CD14-positive monocyte (primary cell): ENCODE data around the gene ATG9B. TPM values are rescaled to one million over a fixed set of nuclear protein-coding genes. Genes with fewer than 3 reads are reported as not detected.
"Not testable (repeated sequence)": the region's sequence is repeated elsewhere in the genome, so short reads cannot be mapped to it uniquely, and the experiment has no call there.

ENCODE experiments used
- DNase-seq, 3 donors: peaks; one replicate each; pipeline ENCODE4 v3.0.0-alpha.2; 2011 to 2022
- H2AFZ ChIP-seq: 2 replicates; pipeline ENCODE4 v1.6.0; 2012; ENCODE audit warnings: mild to moderate bottlenecking, low read depth, low read length, inconsistent platforms; ENCODE audit not compliant: insufficient read depth, poor library complexity, severe bottlenecking
- H3K27ac ChIP-seq, 2 donors: 1 replicate in 1 of 2; 2 replicates in 1 of 2; pipeline ENCODE4 v1.5.1; 2012 to 2013; ENCODE audit warnings: low read length in 2 of 2, control low read depth in 1 of 2, inconsistent platforms in 1 of 2, low read depth in 1 of 2, mild to moderate bottlenecking in 1 of 2
- H3K27me3 ChIP-seq, 2 donors: one replicate each; pipeline versions ENCODE4 v1.6.0 to v1.6.1; 2011 to 2013; ENCODE audit warnings: low read length in 2 of 2; ENCODE audit not compliant: control insufficient read depth in 2 of 2, insufficient read depth in 2 of 2
- H3K36me3 ChIP-seq, 2 donors: replicated peaks in 1 of 2; 1 replicate in 1 of 2; 2 replicates in 1 of 2; pipeline versions ENCODE4 v1.5.1 to v1.6.1; 2012 to 2013; ENCODE audit warnings: low read length in 2 of 2, control low read depth in 1 of 2, inconsistent platforms in 1 of 2, mild to moderate bottlenecking in 1 of 2; ENCODE audit not compliant: insufficient read depth in 2 of 2, control insufficient read depth in 1 of 2
- H3K4me1 ChIP-seq, 2 donors: 1 replicate in 1 of 2; 2 replicates in 1 of 2; pipeline versions ENCODE4 v1.5.1 to v1.6.1; 2012 to 2013; ENCODE audit warnings: low read length in 2 of 2, control low read depth in 1 of 2, inconsistent platforms in 1 of 2, mild to moderate bottlenecking in 1 of 2, moderate library complexity in 1 of 2; ENCODE audit not compliant: insufficient read depth in 2 of 2, control insufficient read depth in 1 of 2
- H3K4me2 ChIP-seq: replicated peaks from 2 replicates; pipeline ENCODE3; 2012; ENCODE audit warnings: low read length, moderate library complexity, mild to moderate bottlenecking; ENCODE audit not compliant: poor library complexity, severe bottlenecking; ENCODE audit errors: extremely low read depth
- H3K4me3 ChIP-seq, 3 experiments: fragments of 200-600 bp in 1 of 3; sonication (generic) in 1 of 3; replicated peaks in 1 of 3; 1 replicate in 2 of 3; 2 replicates in 1 of 3; pipeline ENCODE4 v1.5.1; 2011 to 2013; ENCODE audit warnings: low read length in 3 of 3, mild to moderate bottlenecking in 3 of 3, control low read depth in 2 of 3, low read depth in 2 of 3, inconsistent platforms in 1 of 3, moderate library complexity in 1 of 3
- H3K79me2 ChIP-seq: 2 replicates; pipeline ENCODE4 v1.6.0; 2012; ENCODE audit warnings: mild to moderate bottlenecking, control low read depth, inconsistent platforms, low read length, moderate library complexity; ENCODE audit not compliant: insufficient read depth
- H3K9ac ChIP-seq: 2 replicates; pipeline ENCODE4 v1.6.0; 2017; ENCODE audit warnings: low read length, mild to moderate bottlenecking; ENCODE audit not compliant: insufficient read depth, poor library complexity, severe bottlenecking
- H3K9me3 ChIP-seq, 2 donors: replicated peaks in 1 of 2; 1 replicate in 1 of 2; 2 replicates in 1 of 2; pipeline versions ENCODE4 v1.5.1 to v1.6.1; 2012 to 2013; ENCODE audit warnings: low read length in 2 of 2, control low read depth in 1 of 2; ENCODE audit not compliant: control insufficient read depth in 1 of 2, insufficient read depth in 1 of 2
- H4K20me1 ChIP-seq: 2 replicates; pipeline ENCODE4 v1.6.0; 2012; ENCODE audit warnings: mild to moderate bottlenecking, low read length, control low read depth, moderate library complexity; ENCODE audit not compliant: insufficient read depth
- H3K27ac Mint-ChIP-seq, 7 donors: one replicate each; pipeline ENCODE4 v1.8.0; 2020; ENCODE audit warnings: mild to moderate bottlenecking in 7 of 7, mixed read lengths in 7 of 7, moderate library complexity in 6 of 7, inconsistent platforms in 2 of 7
- H3K27me3 Mint-ChIP-seq, 3 donors: one replicate each; pipeline ENCODE4 v1.8.0; 2021 to 2022; ENCODE audit warnings: low read depth in 3 of 3, mild to moderate bottlenecking in 3 of 3, mixed read lengths in 3 of 3, moderate library complexity in 3 of 3, inconsistent platforms in 1 of 3
- H3K36me3 Mint-ChIP-seq, 2 donors: one replicate each; pipeline ENCODE4 v1.8.0; 2020; ENCODE audit warnings: mixed read lengths in 2 of 2, inconsistent platforms in 1 of 2, mild to moderate bottlenecking in 1 of 2
- H3K4me1 Mint-ChIP-seq: one replicate; pipeline ENCODE4 v1.8.0; 2020; ENCODE audit warnings: mild to moderate bottlenecking, mixed read lengths
- H3K4me3 Mint-ChIP-seq, 2 donors: one replicate each; pipeline ENCODE4 v1.8.0; 2020; ENCODE audit warnings: mild to moderate bottlenecking in 2 of 2, mixed read lengths in 2 of 2, moderate library complexity in 1 of 2
- H3K9me3 Mint-ChIP-seq, 7 donors: one replicate each; pipeline ENCODE4 v1.8.0; 2020 to 2022; ENCODE audit warnings: mixed read lengths in 7 of 7, mild to moderate bottlenecking in 6 of 7, moderate library complexity in 6 of 7, inconsistent platforms in 2 of 7
- CTCF ChIP-seq: fragments of 200-600 bp; IDR thresholded peaks from one replicate; pipeline ENCODE4 v1.8.0; 2022; ENCODE audit warnings: antibody characterized with exemption, mild to moderate bottlenecking
- WGBS: methylation state at CpG from one replicate; pipeline ENCODE4 v1.1.5; 2013; ENCODE audit warnings: missing lambda C conversion rate; ENCODE audit not compliant: insufficient coverage; 5-methylcytosine and 5-hydroxymethylcytosine counted together
- intact Hi-C, 2 donors: fragments of 100-400 bp; cut with micrococcal nuclease; formaldehyde crosslinking; loops; one replicate each; pipeline versions ENCODE4 v1.15.0 to v1.15.1; 2023
- polyA plus RNA-seq, 3 donors: library from polyadenylated mRNA; depleted of rRNA in 1 of 3; unstranded in 2 of 3; stranded (reverse) in 1 of 3; fragments of 300-500 nt in 2 of 3; fragments of >200 nt in 1 of 3; fragmentation: Illumina TruSeq in 2 of 3; gene quantifications; 1 replicate in 2 of 3; 2 replicates in 1 of 3; pipeline ENCODE4 v1.2.3, GENCODE V29; 2012 to 2021

The ATG9B gene
- polyA plus RNA-seq, 3 donors = 0.21 to 0.30 TPM; not detected in 1

GRCh38 chr7:151043959-151044358, 19.7 kb upstream of the ATG9B start:
- Mint-ChIP-seq H3K9me3 (peaks cover 0 to 5% (median 0%) of the 10 kb centered on the region in 7 donors), H3K36me3 (peaks cover 10 to 25% of the 10 kb centered on the region in 2 donors), H3K4me1 (peaks cover 12% of the 10 kb centered on the region), H3K27ac (no peak overlapping the region), H3K4me3 (no peak overlapping the region), H3K27me3 (peaks cover 1 to 8% (median 2%) of the 10 kb centered on the region in 3 donors)
- Histone ChIP-seq H3K9ac (no peak overlapping the region), H3K9me3 (no peaks in the 10 kb centered on the region), H3K79me2 (no peaks in the 10 kb centered on the region), H3K4me2 (no peak overlapping the region), H4K20me1 (no peaks in the 10 kb centered on the region), H3K4me1 (peaks cover 8 to 11% of the 10 kb centered on the region in 2 donors), H2AFZ (no peak overlapping the region), H3K27ac (no peak overlapping the region), H3K27me3 (no peaks in the 10 kb centered on the region), H3K4me3 (no peak overlapping the region), H3K36me3 (peaks cover 0 to 2% of the 10 kb centered on the region in 2 donors)
- no peak for DNase-seq
- TF ChIP-seq CTCF = no peak
- 98% methylated on average over 20 of the region's 20 CpGs for WGBS
- intact Hi-C loops = no loop called here

GRCh38 chr7:151043449-151043848, 19.2 kb upstream of the ATG9B start:
- H3K9me3 ChIP-seq, intact Hi-C loops, H3K9ac ChIP-seq, H3K27ac ChIP-seq, DNase-seq, H3K4me2 ChIP-seq, H3K27me3 ChIP-seq, H3K79me2 ChIP-seq, H3K4me3 ChIP-seq, H3K9me3 Mint-ChIP-seq, H3K36me3 ChIP-seq, H3K27ac Mint-ChIP-seq, H4K20me1 ChIP-seq, H3K4me3 Mint-ChIP-seq, H3K27me3 Mint-ChIP-seq, H2AFZ ChIP-seq: not testable (repeated sequence)
- 87% methylated on average over 10 of the region's 10 CpGs for WGBS
- H3K4me1 ChIP-seq = peaks cover 10 to 15% of the 10 kb centered on the region in 2 donors
- Mint-ChIP-seq H3K4me1 (peaks cover 17% of the 10 kb centered on the region), H3K36me3 (peaks cover 10 to 25% of the 10 kb centered on the region in 2 donors)
